Measurements from ENCODE around the gene SFSWAP. TPM values are rescaled to one million over a fixed set of nuclear protein-coding genes. Genes with fewer than 3 reads are reported as not detected.

SFSWAP gene
- total RNA-seq, 1 experiment from 2014 or later = 48.1 TPM

DNA sequence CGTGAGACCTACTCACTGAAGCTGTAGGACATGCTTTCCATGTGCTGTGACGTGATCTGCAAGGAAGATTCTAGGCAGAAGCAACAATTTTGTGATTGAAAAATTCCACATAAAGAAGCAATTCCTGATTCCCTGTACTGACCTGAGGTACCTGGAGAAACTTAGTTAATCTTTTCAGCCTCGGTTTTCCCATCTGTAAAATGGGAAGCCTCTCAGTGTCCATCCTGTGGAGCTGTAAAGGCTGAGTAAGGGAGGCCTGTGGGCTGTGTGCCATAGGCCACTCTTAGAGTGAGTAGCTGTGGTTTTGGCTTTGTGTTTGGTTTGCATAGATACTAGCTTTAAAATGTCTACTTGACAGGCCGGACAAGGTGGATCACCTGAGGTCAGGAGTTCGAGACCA lies 50.7 kb downstream of the SFSWAP start:
- no peak overlapping the region for H3K4me2 ChIP-seq (ENCODE audit: insufficient read depth, insufficient read length, low read length)
- H4K5ac ChIP-seq (ENCODE audit: insufficient read length, low read depth, low read length) = no peak overlapping the region
- no peak overlapping the region for H3K23ac ChIP-seq (ENCODE audit: insufficient read length, low read depth, low read length)
- peaks cover 55 to 82% (median 73%) of the 10 kb centered on the region in 3 experiments for H3K36me3 Mint-ChIP-seq (ENCODE audit: insufficient read depth in 1 of 3, low read depth in 3 of 3)
- no peak overlapping the region for H2BK12ac ChIP-seq (ENCODE audit: insufficient read length, low read depth, low read length)
- no CpG with 5 or more reads among the region's 5 CpGs for WGBS (ENCODE audit: extremely low coverage, insufficient read length, low lambda C conversion rate)
- H4K20me1 ChIP-seq (ENCODE audit: control insufficient read depth, insufficient read depth, insufficient read length) = no peaks in the 10 kb centered on the region
- no peak overlapping the region for H2BK15ac ChIP-seq (ENCODE audit: low read depth, low read length)
- H3K23me2 ChIP-seq (ENCODE audit: insufficient read length, low read depth, low read length, poor library complexity, severe bottlenecking) = no peaks in the 10 kb centered on the region
- no peaks in the 10 kb centered on the region for H3K4me1 Mint-ChIP-seq
- no peaks in the 10 kb centered on the region for H3K9me3 Mint-ChIP-seq
- H2AFZ ChIP-seq (ENCODE audit: low read length) = no peak overlapping the region
- no peak for DNase-seq
- H3K4ac ChIP-seq (ENCODE audit: low read depth, low read length) = no peak overlapping the region
- H4K91ac ChIP-seq (ENCODE audit: insufficient read length, low read depth, low read length) = no peak overlapping the region
- no peak overlapping the region for H4K8ac ChIP-seq (replicated peaks; ENCODE audit: insufficient read length, low read depth, low read length)
- H3K27ac Mint-ChIP-seq = peak overlapping the region in 1 of 3 experiments; percentile 24; a peak in 1 of 7 replicates
- no peaks in the 10 kb centered on the region for H3K79me2 ChIP-seq (ENCODE audit: insufficient read depth, low read length)
- H3K4me1 ChIP-seq (ENCODE audit: insufficient read depth, low read length) = no peaks in the 10 kb centered on the region
- H3T11ph ChIP-seq (ENCODE audit: low read length) = no peak overlapping the region
- no peaks in the 10 kb centered on the region for H3K27me3 Mint-ChIP-seq (ENCODE audit: low read depth)
- no peak overlapping the region for H3K14ac ChIP-seq (ENCODE audit: insufficient read depth, low read length)
- H3K56ac ChIP-seq (ENCODE audit: insufficient read length, low read depth, low read length) = no peak overlapping the region
- H2BK20ac ChIP-seq (ENCODE audit: low read depth, low read length, poor library complexity, severe bottlenecking) = no peak overlapping the region
- H3K9me3 ChIP-seq (ENCODE audit: control insufficient read depth, low read depth, low read length) = no peaks in the 10 kb centered on the region
- H2BK120ac ChIP-seq (ENCODE audit: low read depth, low read length, poor library complexity, severe bottlenecking) = no peak overlapping the region
- H3K27me3 ChIP-seq (ENCODE audit: insufficient read depth, low read length) = no peaks in the 10 kb centered on the region
- no peak overlapping the region for H2AK5ac ChIP-seq (ENCODE audit: insufficient read length, low read length)
- no peak overlapping the region for H3K27ac ChIP-seq (ENCODE audit: insufficient read length, low read depth, low read length)
- no peak for TF ChIP-seq CTCF (conservative IDR thresholded peaks at IDR 0.05)
- no peak overlapping the region for H2BK5ac ChIP-seq (ENCODE audit: insufficient read length, low read length)
- no peak overlapping the region for H3K9ac ChIP-seq (ENCODE audit: extremely low read depth, insufficient read length, low read length)
- H3K18ac ChIP-seq (ENCODE audit: insufficient read length, low read depth, low read length) = no peak overlapping the region
- H3K79me1 ChIP-seq (ENCODE audit: insufficient read depth, low read depth, low read length, poor library complexity, severe bottlenecking) = no peaks in the 10 kb centered on the region
- no peak overlapping the region for H3K4me3 Mint-ChIP-seq

Data from H9 (cell line).